Sigmoid colon (tissue), 7 donors: ENCODE measurements around the gene DOCK9. TPM values are rescaled to one million over a fixed set of nuclear protein-coding genes. Genes with fewer than 3 reads are reported as not detected.
A peak's percentile ranks its signal among the peaks of the same experiment; 100 is the strongest.

Experiments used
- DNase-seq: peaks from one replicate; pipeline ENCODE4 v3.0.0-alpha.2; 2019
- H3K27ac ChIP-seq, 4 donors: fragments of 200-600 bp; sonication (generic); one replicate each; pipeline ENCODE4 v1.5.1; 2016 to 2019; ENCODE audit warnings: mild to moderate bottlenecking in 1 of 4
- H3K27me3 ChIP-seq, 3 donors: fragments of 200-600 bp; sonication (generic); one replicate each; pipeline ENCODE4 v1.5.1; 2019; ENCODE audit warnings: mild to moderate bottlenecking in 1 of 3
- H3K36me3 ChIP-seq, 4 donors: fragments of 200-600 bp; sonication (generic); one replicate each; pipeline ENCODE4 v1.5.1; 2016 to 2019
- H3K4me1 ChIP-seq, 4 donors: fragments of 200-600 bp; sonication (generic); one replicate each; pipeline ENCODE4 v1.5.1; 2017 to 2019
- H3K4me3 ChIP-seq, 4 donors: fragments of 200-600 bp; sonication (generic); one replicate each; pipeline ENCODE4 v1.5.1; 2017 to 2019; ENCODE audit warnings: mild to moderate bottlenecking in 2 of 4, moderate library complexity in 1 of 4
- H3K9me3 ChIP-seq, 4 donors: fragments of 200-600 bp in 3 of 4; sonication (generic) in 3 of 4; one replicate each; pipeline versions ENCODE4 v1.5.1 to v1.6.1; 2013 to 2019
- EP300 ChIP-seq, 4 donors: sonication (generic); formaldehyde crosslinking; IDR thresholded peaks; one replicate each; pipeline ENCODE4 v1.6.1; 2017; ENCODE audit warnings: antibody characterized with exemption in 4 of 4
- POLR2A ChIP-seq, 2 donors: fragments of 450-650 bp; IDR thresholded peaks; one replicate each; pipeline ENCODE4 v1.6.1; 2016; ENCODE audit warnings: antibody characterized with exemption in 2 of 2, mild to moderate bottlenecking in 2 of 2, moderate library complexity in 2 of 2
- POLR2AphosphoS5 ChIP-seq, 4 donors: sonication (generic); formaldehyde crosslinking; IDR thresholded peaks; one replicate each; pipeline ENCODE4 v1.6.1; 2017; ENCODE audit warnings: antibody characterized with exemption in 4 of 4
- WGBS, 2 donors: extraction: QIAGEN DNeasy Blood & Tissue Kit; methylation state at CpG; one replicate each; pipeline ENCODE4 v1.1.7; 2013; 5-methylcytosine and 5-hydroxymethylcytosine counted together
- intact Hi-C: fragments of 100-400 bp; cut with DNase I; formaldehyde crosslinking; loops from one replicate; pipeline ENCODE4 v1.15.1; 2023
- polyA plus RNA-seq, 3 donors: library from polyadenylated mRNA; stranded (reverse); fragments of 200-250 nt; gene quantifications; one replicate each; pipeline ENCODE4 v1.2.3, GENCODE V29; 2013
- total RNA-seq, 4 donors: library from RNA; depleted of rRNA; stranded (reverse); fragments of >200 nt; gene quantifications; one replicate each; pipeline ENCODE4 v1.1.0, GENCODE V29; 2016
- TF ChIP-seq, protein P1 (sequence below), 4 experiments: fragments of 450-650 bp in 3 of 4; fragments of 200-600 bp in 1 of 4; IDR thresholded peaks; one replicate each; pipeline ENCODE4 v1.5.1; 2016 to 2019; ENCODE audit warnings: antibody characterized with exemption in 4 of 4, mild to moderate bottlenecking in 3 of 4, moderate library complexity in 2 of 4
- donor health status: healthy with polysubstance abuse.
- donor health status: Bipolar disorder and iron deficiency.
- donor health status: healthy.

DOCK9 gene
- total and polyA plus RNA-seq, 7 donors = 10.8 to 126 (median 60.4) TPM

DNA sequence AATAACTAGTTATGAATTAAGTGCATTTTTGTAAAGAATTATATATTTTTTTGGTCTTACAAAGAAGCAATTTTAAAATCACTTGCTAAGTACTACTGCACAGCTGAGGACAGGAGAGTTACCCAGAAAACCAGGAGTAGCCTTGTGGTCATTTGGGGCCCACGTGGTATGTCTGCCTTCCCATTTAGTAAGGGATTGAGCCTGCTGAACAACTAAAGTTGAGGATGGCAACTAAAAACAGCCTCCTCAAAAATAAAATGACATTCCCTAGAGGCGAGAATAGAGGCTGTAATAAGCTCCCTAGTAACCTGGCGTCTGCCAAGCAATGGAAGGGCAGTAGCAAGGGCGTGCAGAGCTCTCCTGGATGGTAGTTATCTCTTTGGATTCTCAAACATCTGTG, 36.3 kb downstream of the DOCK9 start:
- Histone ChIP-seq H3K4me1 (peaks cover 0 to 36% (median 14%) of the 10 kb centered on the region in 4 donors), H3K27me3 (no peaks in the 10 kb centered on the region), H3K27ac (peak overlapping the region in 1 of 4 donors; percentile 0), H3K36me3 (no peaks in the 10 kb centered on the region), H3K9me3 (no peaks in the 10 kb centered on the region), H3K4me3 (no peak overlapping the region)
- 92 to 93% methylated on average over 4 of the region's 4 CpGs for WGBS, 2 donors
- intact Hi-C loops = no loop called here
- DNase-seq = no peak
- TF ChIP-seq, protein P1, sequence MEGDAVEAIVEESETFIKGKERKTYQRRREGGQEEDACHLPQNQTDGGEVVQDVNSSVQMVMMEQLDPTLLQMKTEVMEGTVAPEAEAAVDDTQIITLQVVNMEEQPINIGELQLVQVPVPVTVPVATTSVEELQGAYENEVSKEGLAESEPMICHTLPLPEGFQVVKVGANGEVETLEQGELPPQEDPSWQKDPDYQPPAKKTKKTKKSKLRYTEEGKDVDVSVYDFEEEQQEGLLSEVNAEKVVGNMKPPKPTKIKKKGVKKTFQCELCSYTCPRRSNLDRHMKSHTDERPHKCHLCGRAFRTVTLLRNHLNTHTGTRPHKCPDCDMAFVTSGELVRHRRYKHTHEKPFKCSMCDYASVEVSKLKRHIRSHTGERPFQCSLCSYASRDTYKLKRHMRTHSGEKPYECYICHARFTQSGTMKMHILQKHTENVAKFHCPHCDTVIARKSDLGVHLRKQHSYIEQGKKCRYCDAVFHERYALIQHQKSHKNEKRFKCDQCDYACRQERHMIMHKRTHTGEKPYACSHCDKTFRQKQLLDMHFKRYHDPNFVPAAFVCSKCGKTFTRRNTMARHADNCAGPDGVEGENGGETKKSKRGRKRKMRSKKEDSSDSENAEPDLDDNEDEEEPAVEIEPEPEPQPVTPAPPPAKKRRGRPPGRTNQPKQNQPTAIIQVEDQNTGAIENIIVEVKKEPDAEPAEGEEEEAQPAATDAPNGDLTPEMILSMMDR (IDR thresholded peaks at IDR 0.05) = no peak
- TF ChIP-seq POLR2AphosphoS5 (IDR thresholded peaks at IDR 0.05) (no peak), POLR2A (IDR thresholded peaks at IDR 0.05) (no peak), EP300 (IDR thresholded peaks at IDR 0.05) (no peak)

DNA sequence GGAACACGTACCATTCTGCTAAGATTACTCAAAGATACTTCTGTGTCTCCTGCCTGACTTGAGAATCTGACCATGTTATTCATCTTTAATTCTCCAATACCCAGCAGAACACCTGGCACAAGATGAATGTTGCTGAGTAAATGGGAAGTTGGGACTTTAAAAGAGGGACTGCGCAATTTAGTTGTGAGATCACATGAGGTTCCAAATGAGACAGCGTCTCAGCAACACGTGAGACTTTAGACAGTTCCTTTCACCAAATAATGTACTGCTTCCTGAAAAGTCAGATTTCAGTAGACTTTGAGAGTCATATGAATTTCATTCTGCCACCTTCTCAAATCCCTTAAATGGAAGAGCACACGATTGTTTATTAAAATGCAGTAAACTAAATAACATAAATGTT, 36.7 kb downstream of the DOCK9 start:
- DNase-seq = no peak
- no peak overlapping the region for H3K4me3 ChIP-seq
- peaks cover 0 to 36% (median 12%) of the 10 kb centered on the region in 4 donors for H3K4me1 ChIP-seq
- no peaks in the 10 kb centered on the region for H3K9me3 ChIP-seq
- WGBS, 2 donors = 74 to 93% methylated on average over 5 of the region's 5 CpGs
- intact Hi-C loops = no loop called here
- peak overlapping the region in 1 of 4 donors; percentile 58 for H3K27ac ChIP-seq
- TF ChIP-seq, protein P1 (IDR thresholded peaks at IDR 0.05) = no peak
- TF ChIP-seq EP300 (IDR thresholded peaks at IDR 0.05) = no peak
- H3K27me3 ChIP-seq = no peaks in the 10 kb centered on the region
- H3K36me3 ChIP-seq = no peaks in the 10 kb centered on the region

DNA sequence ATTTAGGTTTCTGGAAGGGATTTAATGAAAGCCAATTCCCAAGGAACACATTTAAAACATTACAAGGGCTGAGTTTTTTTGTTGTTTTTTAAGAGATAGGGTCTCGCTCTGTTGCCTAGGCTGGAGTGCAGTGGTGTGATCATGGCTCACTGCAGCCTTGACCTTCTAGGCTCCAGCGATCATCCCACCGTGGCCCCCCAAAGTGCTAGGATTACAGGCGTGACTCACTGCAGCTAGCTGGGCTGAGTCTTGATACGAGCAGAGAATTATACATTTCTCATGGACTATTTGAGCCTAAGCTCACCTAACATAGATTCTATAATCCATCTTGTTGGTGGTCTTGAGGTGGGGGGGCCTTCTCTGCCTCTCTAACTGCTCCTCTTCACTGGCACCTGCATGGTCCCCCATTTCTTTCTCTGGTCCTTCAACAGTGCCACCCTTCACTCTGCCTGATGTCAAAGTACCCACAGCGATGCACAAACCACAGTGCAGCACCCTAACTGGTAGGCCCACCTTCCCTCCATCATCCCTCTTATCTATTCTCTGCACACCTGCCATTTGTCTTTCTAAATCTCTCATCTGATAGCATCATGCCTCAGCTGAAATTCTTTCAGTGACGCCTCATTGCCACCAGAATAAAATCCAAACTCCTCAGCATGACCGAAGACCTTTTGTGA, 37.4 kb downstream of the DOCK9 start:
- H3K9me3 ChIP-seq = no peaks in the 10 kb centered on the region
- H3K4me3 ChIP-seq = no peak overlapping the region
- intact Hi-C loops = no loop called here
- H3K36me3 ChIP-seq = no peaks in the 10 kb centered on the region
- H3K27me3 ChIP-seq = no peaks in the 10 kb centered on the region
- WGBS, 2 donors = 87 to 91% methylated on average over 8 of the region's 8 CpGs
- TF ChIP-seq POLR2A (IDR thresholded peaks at IDR 0.05) = no peak
- TF ChIP-seq EP300 (IDR thresholded peaks at IDR 0.05) = no peak
- TF ChIP-seq, protein P1 (IDR thresholded peaks at IDR 0.05) = no peak
- no peak for TF ChIP-seq POLR2AphosphoS5 (IDR thresholded peaks at IDR 0.05)
- DNase-seq = no peak
- peaks cover 0 to 31% (median 11%) of the 10 kb centered on the region in 4 donors for H3K4me1 ChIP-seq
- H3K27ac ChIP-seq = peak overlapping the region in 3 of 4 donors; percentile 22 to 58 (median 36)

DNA sequence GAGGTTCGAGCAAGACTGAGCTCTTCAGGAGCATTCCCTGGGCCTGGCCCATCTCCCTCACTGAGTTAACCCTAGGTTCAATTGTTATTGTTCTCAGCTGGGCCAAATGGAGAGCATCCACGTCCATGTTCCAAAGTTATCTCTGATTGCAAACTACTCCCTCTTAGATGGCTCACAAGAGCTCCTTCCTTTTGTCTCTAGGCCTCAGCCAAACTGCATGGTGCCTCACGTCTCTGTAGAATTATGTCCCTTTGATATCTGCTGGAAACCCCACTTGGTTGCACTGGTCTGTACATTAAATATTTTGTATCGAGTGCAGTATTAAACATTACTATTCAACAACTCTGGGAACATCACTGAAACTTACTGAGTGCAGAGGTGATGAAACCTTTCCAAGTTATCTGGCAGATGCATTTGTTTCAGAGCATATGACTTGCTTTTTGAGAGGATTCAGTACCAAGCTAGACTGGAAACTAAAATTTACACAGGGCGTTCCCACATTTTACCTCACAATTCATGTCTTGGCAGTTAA, 38.1 kb downstream of the DOCK9 start:
- DNase-seq = peak; percentile 78
- Histone ChIP-seq H3K36me3 (no peaks in the 10 kb centered on the region), H3K27me3 (no peaks in the 10 kb centered on the region), H3K27ac (peak overlapping the region in 3 of 4 donors; percentile 22 to 58 (median 36)), H3K9me3 (no peaks in the 10 kb centered on the region), H3K4me1 (peaks cover 0 to 31% (median 11%) of the 10 kb centered on the region in 4 donors), H3K4me3 (no peak overlapping the region)
- TF ChIP-seq, protein P1 (IDR thresholded peaks at IDR 0.05) = no peak
- no peak for TF ChIP-seq POLR2A (IDR thresholded peaks at IDR 0.05)
- TF ChIP-seq POLR2AphosphoS5 (IDR thresholded peaks at IDR 0.05) = no peak
- TF ChIP-seq EP300 (IDR thresholded peaks at IDR 0.05) = no peak
- intact Hi-C loops = no loop called here
- WGBS, 2 donors = 85 to 89% methylated on average over 5 of the region's 5 CpGs
